Measurements from ENCODE around the gene AKR1E2. TPM values are rescaled to one million over a fixed set of nuclear protein-coding genes. Genes with fewer than 3 reads are reported as not detected.

The AKR1E2 gene
- total and polyA plus RNA-seq, 2 donors (not counting 3 experiments of a cell fraction or from before 2014, with no cell fraction given): 4.0 to 8.2 TPM

DNA sequence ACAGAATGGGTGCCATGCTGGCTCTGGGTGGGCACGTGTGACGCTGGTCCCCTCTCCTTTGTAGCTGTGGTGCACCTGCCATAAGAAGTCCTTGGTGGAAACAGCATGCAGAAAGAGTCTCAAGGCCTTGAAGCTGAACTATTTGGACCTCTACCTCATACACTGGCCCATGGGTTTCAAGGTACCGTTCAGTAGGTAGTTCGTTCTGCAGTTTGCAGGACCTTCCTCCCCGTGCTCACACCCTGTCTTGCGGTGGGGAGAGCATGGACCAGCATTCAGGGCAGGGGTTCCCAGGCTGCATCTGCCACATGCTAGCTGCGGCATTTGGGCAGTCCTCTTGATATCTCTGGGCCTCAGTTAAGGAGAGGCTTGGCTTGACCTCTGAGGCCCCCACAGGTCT lies 7.3 kb downstream of the AKR1E2 start:
- no TSS peak for BruUV-seq (replicated peaks)
- ChIA-PET POLR2A (no interaction called here), CTCF (interaction anchor here (2.6 kb wide), 1 partner anchor 18 kb away, joined by 6 read pairs; no protein-coding TSS in a partner anchor)
- no peak overlapping the region for H3K9ac ChIP-seq (replicated peaks; ENCODE audit: extremely low read depth, insufficient read depth, low read length)
- intact Hi-C loops (cut with micrococcal nuclease) (no loop called here), dilution Hi-C loops (cut with MboI; ENCODE audit: extremely low pct_ligation_motif_present, low sequenced_read_pairs) (no loop called here)
- DNase-seq (ENCODE audit: low read depth, low spot score) (no peak), FAIRE-seq (no peak)
- no peaks in the 10 kb centered on the region for H3K4me1 ChIP-seq (ENCODE audit: control insufficient read depth, extremely low read depth, insufficient read depth, low read length)
- no peak overlapping the region for H3K27ac ChIP-seq (ENCODE audit: insufficient read depth, low read depth, low read length)
- no peak overlapping the region for H2AFZ ChIP-seq (ENCODE audit: low read depth, low read length)
- no peaks in the 10 kb centered on the region for H3K79me2 ChIP-seq (ENCODE audit: control insufficient read depth, insufficient read depth, low read length)
- H3K4me3 ChIP-seq (replicated peaks in 1 of 3; ENCODE audit: insufficient read depth in 1 of 3, low read depth in 1 of 3, low read length in 3 of 3): no peak overlapping the region
- H3K36me3 ChIP-seq (ENCODE audit: control insufficient read depth in 2 of 2, extremely low read depth in 1 of 2, insufficient read depth in 2 of 2, low read length in 2 of 2): peaks cover 0 to 12% of the 10 kb centered on the region in 2 experiments
- TF ChIP-seq GATA2 (IDR thresholded peaks at IDR 0.05; ENCODE audit: insufficient read depth, insufficient read length, low read depth, low read length) (no peak), POLR2AphosphoS5 (IDR thresholded peaks at IDR 0.05; ENCODE audit: insufficient read depth, low read depth, low read length) (no peak), EZH2 (IDR thresholded peaks at IDR 0.05; ENCODE audit: borderline replicate concordance, low read depth, low read length, severe bottlenecking) (no peak), FOS (IDR thresholded peaks at IDR 0.05; ENCODE audit: borderline replicate concordance, insufficient read depth, low read length) (no peak)
- TF ChIP-seq, protein P1, sequence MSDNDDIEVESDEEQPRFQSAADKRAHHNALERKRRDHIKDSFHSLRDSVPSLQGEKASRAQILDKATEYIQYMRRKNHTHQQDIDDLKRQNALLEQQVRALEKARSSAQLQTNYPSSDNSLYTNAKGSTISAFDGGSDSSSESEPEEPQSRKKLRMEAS (IDR thresholded peaks at IDR 0.05; ENCODE audit: insufficient read depth, insufficient read length): no peak
- H3K9me1 ChIP-seq (replicated peaks; ENCODE audit: control insufficient read depth, extremely low read depth, insufficient read depth, low read length): no peaks in the 10 kb centered on the region
- H3K4me2 ChIP-seq (ENCODE audit: insufficient read depth, low read length): no peak overlapping the region
- H3K9me3 ChIP-seq (replicated peaks; ENCODE audit: control insufficient read depth, insufficient read depth, low read length): no peaks in the 10 kb centered on the region
- H3K27me3 ChIP-seq (ENCODE audit: control insufficient read depth in 2 of 2, insufficient read depth in 2 of 2, low read length in 2 of 2): no peaks in the 10 kb centered on the region
- no peaks in the 10 kb centered on the region for H4K20me1 ChIP-seq (replicated peaks; ENCODE audit: control insufficient read depth, extremely low read depth, insufficient read depth, low read length)

DNA sequence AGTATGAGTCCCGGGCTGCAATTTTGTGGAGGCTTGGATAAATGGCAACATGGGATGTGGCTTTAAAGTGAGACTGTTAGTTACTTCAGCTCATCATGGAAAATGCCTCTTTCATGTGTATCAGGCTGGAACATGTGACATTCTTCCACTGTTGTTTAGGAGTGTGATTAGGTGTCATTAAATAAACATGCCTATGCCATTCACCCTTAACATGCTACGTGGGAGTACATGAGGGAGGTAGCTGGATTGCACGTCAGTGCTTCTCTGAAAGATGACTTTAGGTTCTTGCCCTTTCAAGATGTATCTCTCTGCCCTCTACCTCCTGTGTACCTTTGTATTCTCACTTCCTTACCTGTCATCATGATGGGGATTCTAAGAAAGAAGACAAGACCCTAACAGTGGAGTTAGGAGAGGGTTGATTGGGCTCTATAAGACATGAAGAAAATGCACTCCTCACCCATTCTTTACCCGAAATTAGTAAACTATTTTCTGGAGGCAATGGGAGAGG lies 8.9 kb downstream of the AKR1E2 start:
- no peaks in the 10 kb centered on the region for H4K20me1 ChIP-seq (replicated peaks; ENCODE audit: control insufficient read depth, extremely low read depth, insufficient read depth, low read length)
- no peaks in the 10 kb centered on the region for H3K79me2 ChIP-seq (ENCODE audit: control insufficient read depth, insufficient read depth, low read length)
- no peaks in the 10 kb centered on the region for H3K4me1 ChIP-seq (ENCODE audit: control insufficient read depth, extremely low read depth, insufficient read depth, low read length)
- intact Hi-C loops (cut with micrococcal nuclease) (no loop called here), dilution Hi-C loops (cut with MboI; ENCODE audit: extremely low pct_ligation_motif_present, low sequenced_read_pairs) (no loop called here)
- DNase-seq (ENCODE audit: low read depth, low spot score): no peak
- ChIA-PET POLR2A (no interaction called here), CTCF (interaction anchor here (1.4 to 2.6 kb wide), 2 partner anchors 15 to 20 kb away, joined by 6 read pairs; no protein-coding TSS in a partner anchor)
- H3K4me3 ChIP-seq (replicated peaks in 1 of 3; ENCODE audit: insufficient read depth in 1 of 3, low read depth in 1 of 3, low read length in 3 of 3): no peak overlapping the region
- H3K36me3 ChIP-seq (ENCODE audit: control insufficient read depth in 2 of 2, extremely low read depth in 1 of 2, insufficient read depth in 2 of 2, low read length in 2 of 2): peaks cover 0 to 12% of the 10 kb centered on the region in 2 experiments
- H3K4me2 ChIP-seq (ENCODE audit: insufficient read depth, low read length): no peak overlapping the region
- H3K27me3 ChIP-seq (ENCODE audit: control insufficient read depth in 2 of 2, insufficient read depth in 2 of 2, low read length in 2 of 2): no peaks in the 10 kb centered on the region
- no peaks in the 10 kb centered on the region for H3K9me3 ChIP-seq (replicated peaks; ENCODE audit: control insufficient read depth, insufficient read depth, low read length)
- H3K9ac ChIP-seq (replicated peaks; ENCODE audit: extremely low read depth, insufficient read depth, low read length): no peak overlapping the region
- peak; percentile 12 for FAIRE-seq
- H3K27ac ChIP-seq (ENCODE audit: insufficient read depth, low read depth, low read length): no peak overlapping the region
- no TSS peak for BruUV-seq (replicated peaks)
- TF ChIP-seq, protein P1 (IDR thresholded peaks at IDR 0.05; ENCODE audit: insufficient read depth, insufficient read length): no peak
- no peak for TF ChIP-seq FOS (IDR thresholded peaks at IDR 0.05; ENCODE audit: borderline replicate concordance, insufficient read depth, low read length)
- TF ChIP-seq GATA2 (IDR thresholded peaks at IDR 0.05; ENCODE audit: insufficient read depth, insufficient read length, low read depth, low read length): no peak
- no peak for TF ChIP-seq JUN (IDR thresholded peaks at IDR 0.05; ENCODE audit: borderline replicate concordance, insufficient read depth, insufficient read length, low read depth)
- no peak for TF ChIP-seq POLR2A (IDR thresholded peaks at IDR 0.05; ENCODE audit: low read depth, low read length)
- no peak for TF ChIP-seq MYC (IDR thresholded peaks at IDR 0.05; ENCODE audit: low read depth, low read length)
- no peak for TF ChIP-seq POLR2AphosphoS5 (IDR thresholded peaks at IDR 0.05; ENCODE audit: insufficient read depth, low read depth, low read length)
- no peak for TF ChIP-seq EZH2 (IDR thresholded peaks at IDR 0.05; ENCODE audit: borderline replicate concordance, low read depth, low read length, severe bottlenecking)
- TF ChIP-seq, protein P2, sequence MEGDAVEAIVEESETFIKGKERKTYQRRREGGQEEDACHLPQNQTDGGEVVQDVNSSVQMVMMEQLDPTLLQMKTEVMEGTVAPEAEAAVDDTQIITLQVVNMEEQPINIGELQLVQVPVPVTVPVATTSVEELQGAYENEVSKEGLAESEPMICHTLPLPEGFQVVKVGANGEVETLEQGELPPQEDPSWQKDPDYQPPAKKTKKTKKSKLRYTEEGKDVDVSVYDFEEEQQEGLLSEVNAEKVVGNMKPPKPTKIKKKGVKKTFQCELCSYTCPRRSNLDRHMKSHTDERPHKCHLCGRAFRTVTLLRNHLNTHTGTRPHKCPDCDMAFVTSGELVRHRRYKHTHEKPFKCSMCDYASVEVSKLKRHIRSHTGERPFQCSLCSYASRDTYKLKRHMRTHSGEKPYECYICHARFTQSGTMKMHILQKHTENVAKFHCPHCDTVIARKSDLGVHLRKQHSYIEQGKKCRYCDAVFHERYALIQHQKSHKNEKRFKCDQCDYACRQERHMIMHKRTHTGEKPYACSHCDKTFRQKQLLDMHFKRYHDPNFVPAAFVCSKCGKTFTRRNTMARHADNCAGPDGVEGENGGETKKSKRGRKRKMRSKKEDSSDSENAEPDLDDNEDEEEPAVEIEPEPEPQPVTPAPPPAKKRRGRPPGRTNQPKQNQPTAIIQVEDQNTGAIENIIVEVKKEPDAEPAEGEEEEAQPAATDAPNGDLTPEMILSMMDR (IDR thresholded peaks at IDR 0.05; ENCODE audit: extremely low read depth in 1 of 2, insufficient read depth in 1 of 2, low read depth in 1 of 2, low read length in 2 of 2): no peak
- H2AFZ ChIP-seq (ENCODE audit: low read depth, low read length): no peak overlapping the region
- no peaks in the 10 kb centered on the region for H3K9me1 ChIP-seq (replicated peaks; ENCODE audit: control insufficient read depth, extremely low read depth, insufficient read depth, low read length)
